ENCODE results near the gene RFX1. TPM values are rescaled to one million over a fixed set of nuclear protein-coding genes. Genes with fewer than 3 reads are reported as not detected.

RFX1 gene
- polyA plus RNA-seq, 3 donors: 14.5 to 17.0 (median 15.3) TPM

DNA sequence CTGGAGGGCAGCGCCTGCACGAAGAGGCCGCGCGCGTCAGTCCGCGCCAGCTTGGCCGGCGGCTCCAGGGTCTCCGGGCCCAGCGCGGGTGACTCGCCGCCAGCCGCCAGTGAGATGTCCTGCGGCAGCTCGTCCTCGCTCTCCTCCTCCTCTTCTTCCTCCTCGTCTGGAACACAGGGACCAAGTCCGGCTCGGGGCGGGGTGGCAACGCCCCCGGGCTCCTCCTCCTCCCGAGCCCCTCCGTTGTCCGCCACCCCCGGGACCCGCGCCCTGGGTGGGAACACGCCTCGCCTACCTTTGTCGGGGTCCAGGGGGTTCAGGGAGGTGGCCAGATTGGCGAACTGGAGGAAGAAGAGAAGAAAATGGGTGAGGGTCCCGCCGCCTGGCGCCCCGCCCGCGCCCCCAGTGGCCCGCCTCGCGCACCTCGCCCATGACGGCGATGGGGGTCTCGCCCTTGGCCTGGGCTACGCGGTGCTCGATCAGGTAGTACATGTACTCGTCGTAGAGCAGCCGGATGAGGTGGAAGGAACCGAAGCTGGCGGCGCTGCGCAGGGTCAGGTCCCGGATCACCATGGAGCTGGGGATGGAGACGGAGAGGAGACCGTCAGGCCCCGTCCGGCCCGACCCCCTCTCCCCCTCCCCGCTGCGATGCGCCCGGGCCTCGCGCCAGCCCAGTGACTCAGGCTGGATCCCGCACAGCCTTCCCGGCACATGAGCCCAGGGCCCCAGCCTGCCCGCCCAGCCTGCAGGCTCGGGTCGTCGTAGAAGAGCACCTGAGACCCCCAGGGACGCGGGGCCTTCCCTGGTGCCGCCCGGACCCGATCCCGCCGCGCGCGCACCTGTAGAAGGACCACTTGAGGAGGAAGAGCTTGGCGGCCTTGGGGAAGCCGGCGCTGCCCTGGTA, 43.2 kb downstream of the RFX1 start:
- DNase-seq: no peak

- DNase-seq: no peak
Measured at GRCh38 chr19:13961826-13962698, 44.1 kb downstream of the RFX1 start.

DNA sequence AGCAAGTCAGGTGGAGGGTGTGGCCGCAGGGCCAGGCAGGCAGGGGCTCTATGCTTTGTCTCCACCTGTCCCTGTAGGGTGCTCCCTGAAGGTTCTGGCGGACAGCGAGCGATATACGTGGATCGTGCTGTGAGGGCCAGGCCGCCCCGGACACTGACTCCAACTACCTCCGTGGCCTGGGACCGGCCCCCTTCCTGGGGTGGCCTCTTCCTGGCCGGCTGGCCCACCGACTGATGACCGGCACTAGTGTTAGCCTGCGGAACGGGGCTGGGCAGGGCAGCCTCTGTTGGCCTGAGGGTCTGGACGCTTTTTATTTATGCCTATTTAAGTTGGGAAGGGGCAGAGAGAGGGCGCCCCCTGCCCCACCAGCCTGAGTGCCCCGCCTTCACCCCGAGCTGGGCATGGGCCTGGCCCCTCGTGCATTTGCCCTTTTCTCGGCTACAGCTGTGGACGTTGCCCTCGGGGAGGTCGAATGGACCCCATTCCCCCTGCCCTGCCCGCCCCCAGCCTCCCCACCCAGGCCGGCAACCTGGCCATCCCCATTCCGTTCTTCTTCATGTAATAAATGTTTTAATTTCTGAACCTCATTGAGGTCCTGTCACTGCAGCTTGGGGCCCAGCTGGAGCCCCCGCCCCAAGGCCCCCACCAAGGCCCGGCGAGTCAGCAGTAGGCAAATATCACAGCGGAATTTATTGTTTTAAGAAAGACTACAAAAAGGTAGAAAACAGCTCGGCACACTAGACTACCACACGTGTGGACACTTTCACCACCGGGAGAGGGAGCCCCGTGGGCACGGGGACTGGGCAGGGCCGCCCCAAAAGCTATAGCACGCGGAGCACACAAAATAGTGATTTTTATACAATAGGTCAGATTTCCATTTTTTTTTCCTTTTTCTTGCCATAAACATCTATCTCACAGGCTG, 45.0 kb downstream of the RFX1 start:
- no peak for DNase-seq

GRCh38 chr19:13959962-13960862, 45.9 kb downstream of the RFX1 start:
- no peak for DNase-seq

DNA sequence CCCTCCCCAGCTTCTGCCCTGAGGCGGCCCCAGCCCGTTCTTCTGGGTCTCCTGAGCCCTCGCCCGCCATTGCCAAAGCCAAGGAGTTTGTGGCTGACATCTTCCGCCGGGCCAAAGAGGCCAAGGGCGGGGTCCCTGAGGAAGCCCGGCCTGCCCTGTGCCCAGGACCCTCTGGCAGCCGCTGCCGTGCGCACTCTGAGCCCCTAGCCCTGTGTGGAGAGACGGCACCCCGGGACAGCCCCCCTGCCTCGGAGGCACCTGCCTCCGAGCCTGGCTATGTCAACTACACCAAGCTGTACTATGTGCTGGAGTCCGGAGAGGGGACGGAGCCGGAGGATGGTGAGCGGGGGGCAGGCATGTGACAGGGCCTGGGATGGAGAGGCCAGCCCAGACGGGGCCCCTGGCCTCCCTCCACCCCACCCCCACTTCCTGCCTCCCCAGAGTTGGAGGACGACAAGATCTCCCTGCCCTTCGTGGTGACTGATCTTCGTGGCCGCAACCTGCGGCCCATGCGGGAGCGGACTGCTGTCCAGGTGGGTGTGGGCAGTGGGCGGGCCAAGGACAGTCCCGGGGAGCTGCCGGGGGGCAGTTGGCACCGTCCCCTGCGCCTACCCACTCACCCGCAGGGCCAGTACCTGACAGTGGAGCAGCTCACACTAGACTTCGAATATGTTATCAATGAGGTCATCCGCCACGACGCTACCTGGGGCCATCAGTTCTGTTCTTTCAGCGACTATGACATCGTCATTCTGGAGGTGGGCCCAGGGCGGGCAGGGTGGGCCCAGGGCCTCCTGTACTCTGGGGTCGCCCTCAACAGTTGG, 46.8 kb downstream of the RFX1 start:
- DNase-seq: no peak

DNA sequence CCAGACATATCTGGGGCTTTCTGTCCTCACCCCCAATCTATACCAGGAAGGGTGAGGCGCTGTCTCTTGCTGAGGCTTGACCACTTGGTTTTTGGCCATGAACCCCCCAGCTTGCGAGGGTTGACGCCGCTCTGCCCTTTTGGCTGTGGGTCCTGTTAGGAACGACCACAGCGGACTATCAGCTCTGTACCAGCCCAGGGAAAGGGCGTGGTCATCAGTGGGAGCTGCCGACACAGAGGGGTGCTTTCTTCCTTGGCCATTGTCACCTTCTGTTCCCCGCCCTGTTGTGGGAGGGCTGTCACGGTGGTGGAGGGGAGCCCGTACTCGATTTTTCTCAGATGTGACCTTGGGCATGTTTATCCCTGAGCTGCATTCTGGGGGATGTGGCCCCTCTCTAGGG, 48.1 kb downstream of the RFX1 start:
- DNase-seq: no peak

DNA sequence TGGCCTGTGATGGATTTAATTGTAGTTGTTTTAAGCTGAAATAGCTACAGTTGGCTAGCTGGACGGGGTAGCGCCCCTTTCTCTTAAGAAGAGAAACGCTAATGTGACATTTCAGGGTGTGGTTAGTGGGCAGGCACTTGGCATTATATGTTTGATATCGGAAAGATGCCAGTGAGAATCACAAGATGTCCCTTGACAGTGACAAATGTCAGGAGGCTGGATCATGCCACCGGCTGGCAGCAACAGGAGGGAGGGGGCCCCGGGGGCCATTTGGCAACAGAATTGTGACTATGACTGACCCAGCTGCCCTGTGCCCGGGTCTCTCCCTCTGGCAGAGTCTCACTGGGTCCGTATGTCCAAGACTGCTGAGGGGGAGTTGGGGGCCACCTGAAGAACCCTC, 49.1 kb downstream of the RFX1 start:
- no peak for DNase-seq

- DNase-seq: no peak
Measured at GRCh38 chr19:13956365-13956744, 49.8 kb downstream of the RFX1 start.

GRCh38 chr19:13955662-13956364, 50.3 kb downstream of the RFX1 start:
- DNase-seq: no peak

DNA sequence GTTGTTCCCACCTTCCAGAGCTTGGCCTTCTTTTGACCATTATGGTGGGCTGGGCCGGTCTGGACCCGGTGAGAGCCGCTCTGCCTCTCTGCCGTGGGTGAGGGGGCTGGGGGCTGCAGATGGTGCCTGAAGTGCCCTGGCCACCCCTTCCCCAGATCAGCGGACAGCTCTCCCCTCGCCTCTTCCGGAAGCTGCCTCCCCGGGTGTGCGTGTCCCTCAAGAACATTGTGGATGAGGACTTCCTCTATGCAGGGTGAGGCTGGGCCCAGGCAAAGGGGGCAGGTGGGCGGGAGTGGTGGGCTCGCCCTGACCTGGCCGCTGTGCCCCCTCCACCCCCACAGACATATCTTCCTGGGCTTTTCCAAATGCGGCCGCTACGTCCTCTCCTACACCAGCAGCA, 51.9 kb downstream of the RFX1 start:
- DNase-seq: no peak

DNA sequence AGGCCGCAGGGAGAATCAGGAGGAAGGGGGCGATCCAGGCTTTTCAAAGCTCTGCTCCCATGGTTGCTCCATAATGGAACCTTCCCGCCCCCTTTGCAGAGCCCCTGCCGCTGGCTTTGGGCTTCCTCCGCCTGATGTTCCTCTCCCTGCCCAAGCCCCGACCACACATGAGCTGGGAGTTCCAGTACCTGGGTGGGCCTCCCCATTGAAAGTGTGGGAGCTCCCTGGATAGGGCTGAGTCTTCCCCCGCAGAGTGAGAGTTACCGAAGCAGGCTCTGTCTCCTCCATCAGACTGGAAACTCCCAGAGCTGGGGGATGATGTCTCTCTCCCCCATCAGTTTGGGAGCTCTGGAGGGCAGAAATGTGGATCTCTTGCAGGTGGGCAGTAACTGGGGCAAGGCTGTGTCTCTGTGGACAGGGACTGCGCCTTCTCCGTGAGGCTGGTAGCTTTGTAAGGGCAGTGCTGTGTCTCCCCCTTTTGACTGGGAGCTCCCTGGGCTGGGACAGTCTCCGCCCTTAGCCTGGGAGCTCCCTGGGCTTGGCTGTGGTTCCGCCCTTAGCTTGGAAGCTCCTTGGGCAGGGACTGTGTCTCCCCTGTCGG, 53.1 kb downstream of the RFX1 start:
- DNase-seq: no peak

- peak; percentile 99 for DNase-seq
Measured at GRCh38 chr19:13952154-13952930, 53.8 kb downstream of the RFX1 start, which contains the start of gene DCAF15. DCAF15 (plus strand) TSS chr19:13952509; CDS start chr19:13952513, 4 bp downstream.

DNA sequence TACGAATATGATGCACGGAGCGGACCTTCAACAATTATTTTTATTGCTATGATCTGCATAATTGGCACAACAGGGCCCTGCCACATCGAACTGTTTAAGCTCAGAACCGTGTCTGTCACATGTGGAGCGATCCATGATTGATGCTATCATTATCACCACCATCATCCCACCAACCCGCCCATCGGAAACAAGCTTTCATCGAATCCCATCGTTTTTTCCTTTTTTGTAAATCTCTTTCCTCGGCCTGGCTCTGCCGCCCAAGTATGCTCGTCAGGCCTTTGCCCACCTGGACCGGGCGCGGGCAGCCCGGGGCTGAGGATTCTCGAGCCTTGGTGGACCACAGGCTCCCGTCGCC, 54.3 kb downstream of the RFX1 start:
- no peak for DNase-seq

DNA sequence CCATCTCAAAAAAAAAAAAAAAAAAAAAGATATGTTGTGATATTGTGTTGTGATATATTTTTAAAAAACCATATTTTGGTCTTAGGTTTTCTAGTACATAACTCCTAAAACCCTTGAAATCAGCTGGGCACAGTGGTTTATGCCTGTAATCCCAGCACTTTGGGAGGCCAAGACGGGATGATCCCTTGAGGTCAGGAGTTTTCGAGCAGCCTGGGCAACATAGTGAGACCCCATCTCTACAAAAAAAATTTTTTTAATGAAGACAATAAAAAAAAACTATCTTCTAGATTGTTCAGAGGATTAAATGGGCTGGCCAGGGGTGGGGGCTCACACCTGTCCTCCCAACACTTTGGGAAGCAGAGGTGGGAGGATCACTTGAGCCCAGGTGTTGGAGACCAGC, 55.1 kb downstream of the RFX1 start:
- no peak for DNase-seq

- no peak for DNase-seq
Measured at GRCh38 chr19:13946414-13946813, 59.7 kb downstream of the RFX1 start.

GRCh38 chr19:13942023-13942684, 64.0 kb downstream of the RFX1 start:
- no peak for DNase-seq

Data from renal pelvis (tissue), 4 donors.